ENCODE data around the gene GPR146. TPM values are rescaled to one million over a fixed set of nuclear protein-coding genes. Genes with fewer than 3 reads are reported as not detected.

The GPR146 gene
- total RNA-seq, 1 experiment from 2014 or later = 9.2 TPM

- Histone ChIP-seq H4K20me1 (ENCODE audit: insufficient read depth, low read depth, low read length) (peaks cover 35% of the 10 kb centered on the region), H3K9me3 (ENCODE audit: low read length) (no peaks in the 10 kb centered on the region), H3K4me3 (ENCODE audit: low read length) (no peak overlapping the region), H3K9ac (ENCODE audit: low read length) (no peak overlapping the region), H3K27me3 (ENCODE audit: low read length) (no peaks in the 10 kb centered on the region), H3K9me2 (replicated peaks; ENCODE audit: insufficient read depth, low read length) (no peaks in the 10 kb centered on the region), H3K4me1 (ENCODE audit: low read length) (peaks cover 14% of the 10 kb centered on the region), H3K36me3 (ENCODE audit: insufficient read depth, low read length) (peaks cover 9% of the 10 kb centered on the region; the same call in 1 of the 2 replicates), H3K4me2 (ENCODE audit: low read depth, low read length, poor library complexity, severe bottlenecking) (no peak overlapping the region), H3K79me2 (ENCODE audit: low read length) (no peaks in the 10 kb centered on the region), H3K27ac (ENCODE audit: low read length) (no peak overlapping the region), H2AFZ (ENCODE audit: low read length) (no peak overlapping the region)
- DNase-seq = no peak
These were observed 35.5 kb upstream of the GPR146 start for GRCh38 chr7:1008733-1009363.

- Histone ChIP-seq H3K9ac (ENCODE audit: low read length) (no peak overlapping the region), H3K27ac (ENCODE audit: low read length) (no peak overlapping the region), H3K27me3 (ENCODE audit: low read length) (no peaks in the 10 kb centered on the region), H3K9me2 (replicated peaks; ENCODE audit: insufficient read depth, low read length) (no peaks in the 10 kb centered on the region), H3K4me1 (ENCODE audit: low read length) (peaks cover 6% of the 10 kb centered on the region), H2AFZ (ENCODE audit: low read length) (no peak overlapping the region), H3K9me3 (ENCODE audit: low read length) (no peaks in the 10 kb centered on the region), H3K4me2 (ENCODE audit: low read depth, low read length, poor library complexity, severe bottlenecking) (no peak overlapping the region), H3K4me3 (ENCODE audit: low read length) (no peak overlapping the region), H4K20me1 (ENCODE audit: insufficient read depth, low read depth, low read length) (peaks cover 43% of the 10 kb centered on the region), H3K36me3 (ENCODE audit: insufficient read depth, low read length) (peaks cover 4% of the 10 kb centered on the region; the same call in 1 of the 2 replicates), H3K79me2 (ENCODE audit: low read length) (no peaks in the 10 kb centered on the region)
- DNase-seq = no peak
These were observed 34.6 kb upstream of the GPR146 start for GRCh38 chr7:1009747-1010146.

- Histone ChIP-seq H3K79me2 (ENCODE audit: low read length) (no peaks in the 10 kb centered on the region), H2AFZ (ENCODE audit: low read length) (no peak overlapping the region), H3K4me3 (ENCODE audit: low read length) (no peak overlapping the region), H3K9me2 (replicated peaks; ENCODE audit: insufficient read depth, low read length) (no peaks in the 10 kb centered on the region), H3K9me3 (ENCODE audit: low read length) (no peaks in the 10 kb centered on the region), H3K27ac (ENCODE audit: low read length) (no peak overlapping the region), H3K36me3 (ENCODE audit: insufficient read depth, low read length) (peaks cover 3% of the 10 kb centered on the region; the same call in 1 of the 2 replicates), H3K4me1 (ENCODE audit: low read length) (peaks cover 6% of the 10 kb centered on the region), H4K20me1 (ENCODE audit: insufficient read depth, low read depth, low read length) (peaks cover 48% of the 10 kb centered on the region), H3K4me2 (ENCODE audit: low read depth, low read length, poor library complexity, severe bottlenecking) (no peak overlapping the region), H3K27me3 (ENCODE audit: low read length) (no peaks in the 10 kb centered on the region), H3K9ac (ENCODE audit: low read length) (no peak overlapping the region)
- no peak for DNase-seq
These were observed 34.1 kb upstream of the GPR146 start for GRCh38 chr7:1010226-1010625.

- H3K4me1 ChIP-seq (ENCODE audit: low read length) = peaks cover 8% of the 10 kb centered on the region
- H3K27me3 ChIP-seq (ENCODE audit: low read length) = no peaks in the 10 kb centered on the region
- H3K9ac ChIP-seq (ENCODE audit: low read length) = no peak overlapping the region
- no peak overlapping the region for H3K27ac ChIP-seq (ENCODE audit: low read length)
- H4K20me1 ChIP-seq (ENCODE audit: insufficient read depth, low read depth, low read length) = peaks cover 53% of the 10 kb centered on the region
- no peaks in the 10 kb centered on the region for H3K9me3 ChIP-seq (ENCODE audit: low read length)
- H3K4me3 ChIP-seq (ENCODE audit: low read length) = no peak overlapping the region
- no peak overlapping the region for H3K4me2 ChIP-seq (ENCODE audit: low read depth, low read length, poor library complexity, severe bottlenecking)
- H2AFZ ChIP-seq (ENCODE audit: low read length) = no peak overlapping the region
- H3K79me2 ChIP-seq (ENCODE audit: low read length) = no peaks in the 10 kb centered on the region
- no peak for DNase-seq
- no peaks in the 10 kb centered on the region; the same call in 1 of the 2 replicates for H3K36me3 ChIP-seq (ENCODE audit: insufficient read depth, low read length)
- H3K9me2 ChIP-seq (replicated peaks; ENCODE audit: insufficient read depth, low read length) = no peaks in the 10 kb centered on the region
These were observed 32.9 kb upstream of the GPR146 start for GRCh38 chr7:1011297-1012003.

- Histone ChIP-seq H3K4me1 (ENCODE audit: low read length) (peaks cover 8% of the 10 kb centered on the region), H3K9me3 (ENCODE audit: low read length) (no peaks in the 10 kb centered on the region), H4K20me1 (ENCODE audit: insufficient read depth, low read depth, low read length) (peaks cover 59% of the 10 kb centered on the region), H3K27me3 (ENCODE audit: low read length) (no peaks in the 10 kb centered on the region), H3K4me3 (ENCODE audit: low read length) (no peak overlapping the region), H3K4me2 (ENCODE audit: low read depth, low read length, poor library complexity, severe bottlenecking) (no peak overlapping the region), H3K9ac (ENCODE audit: low read length) (no peak overlapping the region), H2AFZ (ENCODE audit: low read length) (no peak overlapping the region), H3K79me2 (ENCODE audit: low read length) (no peaks in the 10 kb centered on the region), H3K36me3 (ENCODE audit: insufficient read depth, low read length) (no peaks in the 10 kb centered on the region; the same call in 1 of the 2 replicates), H3K9me2 (replicated peaks; ENCODE audit: insufficient read depth, low read length) (no peaks in the 10 kb centered on the region), H3K27ac (ENCODE audit: low read length) (no peak overlapping the region)
- no peak for DNase-seq
These were observed 32.2 kb upstream of the GPR146 start for GRCh38 chr7:1012004-1012715.

GRCh38 chr7:1012716-1013095 is 31.6 kb upstream of the GPR146 start:
- H3K27ac ChIP-seq (ENCODE audit: low read length) = no peak overlapping the region
- no peak overlapping the region for H3K4me2 ChIP-seq (ENCODE audit: low read depth, low read length, poor library complexity, severe bottlenecking)
- no peaks in the 10 kb centered on the region for H3K27me3 ChIP-seq (ENCODE audit: low read length)
- no peak overlapping the region for H3K9ac ChIP-seq (ENCODE audit: low read length)
- H3K4me3 ChIP-seq (ENCODE audit: low read length) = no peak overlapping the region
- no peak overlapping the region for H2AFZ ChIP-seq (ENCODE audit: low read length)
- no peaks in the 10 kb centered on the region; the same call in 1 of the 2 replicates for H3K36me3 ChIP-seq (ENCODE audit: insufficient read depth, low read length)
- H3K9me2 ChIP-seq (replicated peaks; ENCODE audit: insufficient read depth, low read length) = no peaks in the 10 kb centered on the region
- H3K9me3 ChIP-seq (ENCODE audit: low read length) = no peaks in the 10 kb centered on the region
- DNase-seq = no peak
- H4K20me1 ChIP-seq (ENCODE audit: insufficient read depth, low read depth, low read length) = peaks cover 61% of the 10 kb centered on the region
- H3K4me1 ChIP-seq (ENCODE audit: low read length) = peaks cover 9% of the 10 kb centered on the region
- H3K79me2 ChIP-seq (ENCODE audit: low read length) = no peaks in the 10 kb centered on the region

- peaks cover 66% of the 10 kb centered on the region for H4K20me1 ChIP-seq (ENCODE audit: insufficient read depth, low read depth, low read length)
- no peak overlapping the region for H3K4me3 ChIP-seq (ENCODE audit: low read length)
- H3K36me3 ChIP-seq (ENCODE audit: insufficient read depth, low read length) = no peaks in the 10 kb centered on the region
- H3K79me2 ChIP-seq (ENCODE audit: low read length) = no peaks in the 10 kb centered on the region
- no peak for DNase-seq
- H3K9me3 ChIP-seq (ENCODE audit: low read length) = no peaks in the 10 kb centered on the region
- H3K27me3 ChIP-seq (ENCODE audit: low read length) = no peaks in the 10 kb centered on the region
- no peak overlapping the region for H3K9ac ChIP-seq (ENCODE audit: low read length)
- peaks cover 12% of the 10 kb centered on the region for H3K4me1 ChIP-seq (ENCODE audit: low read length)
- no peak overlapping the region for H3K4me2 ChIP-seq (ENCODE audit: low read depth, low read length, poor library complexity, severe bottlenecking)
- H3K27ac ChIP-seq (ENCODE audit: low read length) = no peak overlapping the region
- H3K9me2 ChIP-seq (replicated peaks; ENCODE audit: insufficient read depth, low read length) = no peaks in the 10 kb centered on the region
- H2AFZ ChIP-seq (ENCODE audit: low read length) = no peak overlapping the region
These were observed 30.8 kb upstream of the GPR146 start for GRCh38 chr7:1013581-1013980.

GRCh38 chr7:1014681-1015080 is 29.7 kb upstream of the GPR146 start:
- peaks cover 12% of the 10 kb centered on the region for H3K4me1 ChIP-seq (ENCODE audit: low read length)
- H3K79me2 ChIP-seq (ENCODE audit: low read length) = no peaks in the 10 kb centered on the region
- no peak overlapping the region for H3K4me3 ChIP-seq (ENCODE audit: low read length)
- H3K9me3 ChIP-seq (ENCODE audit: low read length) = no peaks in the 10 kb centered on the region
- no peaks in the 10 kb centered on the region for H3K27me3 ChIP-seq (ENCODE audit: low read length)
- H2AFZ ChIP-seq (ENCODE audit: low read length) = no peak overlapping the region
- H3K4me2 ChIP-seq (ENCODE audit: low read depth, low read length, poor library complexity, severe bottlenecking) = no peak overlapping the region
- peaks cover 69% of the 10 kb centered on the region for H4K20me1 ChIP-seq (ENCODE audit: insufficient read depth, low read depth, low read length)
- no peaks in the 10 kb centered on the region for H3K36me3 ChIP-seq (ENCODE audit: insufficient read depth, low read length)
- DNase-seq = no peak
- H3K9me2 ChIP-seq (replicated peaks; ENCODE audit: insufficient read depth, low read length) = no peaks in the 10 kb centered on the region
- no peak overlapping the region for H3K9ac ChIP-seq (ENCODE audit: low read length)
- H3K27ac ChIP-seq (ENCODE audit: low read length) = no peak overlapping the region
